Nephron (organoid): ENCODE measurements around the gene COL6A5.

ENCODE experiments used
- H3K27ac Mint-ChIP-seq, 3 experiments: 2 replicates each; pipeline ENCODE4 v1.8.0; 2020; ENCODE audit warnings: mixed read lengths in 3 of 3, mild to moderate bottlenecking in 2 of 3, moderate library complexity in 1 of 3
- H3K27me3 Mint-ChIP-seq: 2 replicates; pipeline ENCODE4 v1.8.0; 2021; ENCODE audit warnings: low read depth, mild to moderate bottlenecking, moderate library complexity, mixed read lengths
- H3K36me3 Mint-ChIP-seq: 2 replicates; pipeline ENCODE4 v1.8.0; 2020; ENCODE audit warnings: low read depth, mixed read lengths
- H3K4me1 Mint-ChIP-seq: 2 replicates; pipeline ENCODE4 v1.8.0; 2020; ENCODE audit warnings: mixed read lengths
- H3K4me3 Mint-ChIP-seq, 3 experiments: 2 replicates each; pipeline ENCODE4 v1.8.0; 2020; ENCODE audit warnings: mild to moderate bottlenecking in 3 of 3, mixed read lengths in 3 of 3, moderate library complexity in 2 of 3
- H3K9me3 Mint-ChIP-seq: 2 replicates; pipeline ENCODE4 v1.8.0; 2020; ENCODE audit warnings: mixed read lengths
- TF ChIP-seq, protein P1 (sequence below), 3 experiments: fragments of 200-600 bp; sonication (generic); IDR thresholded peaks; one replicate each; pipeline ENCODE4 v1.5.0; 2021; ENCODE audit warnings: antibody characterized with exemption in 3 of 3; ENCODE audit not compliant: unreplicated experiment in 3 of 3

The COL6A5 gene

DNA sequence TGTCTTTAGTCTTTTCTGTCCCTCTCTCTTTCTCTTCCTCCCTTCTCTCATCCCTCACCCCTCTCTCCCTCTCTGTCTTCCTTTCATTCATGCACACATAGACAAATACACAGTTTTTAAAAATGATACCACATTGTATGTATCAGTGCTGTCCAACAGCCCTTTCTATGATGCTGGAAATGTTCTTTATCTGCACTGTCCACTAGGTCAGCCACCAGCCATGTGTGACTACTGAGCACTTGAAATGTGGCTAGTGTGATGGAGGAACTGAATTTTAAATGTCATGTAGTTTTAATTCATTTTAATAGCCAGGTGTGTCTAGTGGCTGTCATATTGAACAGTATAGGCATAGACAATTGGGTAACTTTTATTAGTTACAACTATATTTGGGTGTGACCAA, 34.9 kb downstream of the COL6A5 start:
- TF ChIP-seq, protein P1, sequence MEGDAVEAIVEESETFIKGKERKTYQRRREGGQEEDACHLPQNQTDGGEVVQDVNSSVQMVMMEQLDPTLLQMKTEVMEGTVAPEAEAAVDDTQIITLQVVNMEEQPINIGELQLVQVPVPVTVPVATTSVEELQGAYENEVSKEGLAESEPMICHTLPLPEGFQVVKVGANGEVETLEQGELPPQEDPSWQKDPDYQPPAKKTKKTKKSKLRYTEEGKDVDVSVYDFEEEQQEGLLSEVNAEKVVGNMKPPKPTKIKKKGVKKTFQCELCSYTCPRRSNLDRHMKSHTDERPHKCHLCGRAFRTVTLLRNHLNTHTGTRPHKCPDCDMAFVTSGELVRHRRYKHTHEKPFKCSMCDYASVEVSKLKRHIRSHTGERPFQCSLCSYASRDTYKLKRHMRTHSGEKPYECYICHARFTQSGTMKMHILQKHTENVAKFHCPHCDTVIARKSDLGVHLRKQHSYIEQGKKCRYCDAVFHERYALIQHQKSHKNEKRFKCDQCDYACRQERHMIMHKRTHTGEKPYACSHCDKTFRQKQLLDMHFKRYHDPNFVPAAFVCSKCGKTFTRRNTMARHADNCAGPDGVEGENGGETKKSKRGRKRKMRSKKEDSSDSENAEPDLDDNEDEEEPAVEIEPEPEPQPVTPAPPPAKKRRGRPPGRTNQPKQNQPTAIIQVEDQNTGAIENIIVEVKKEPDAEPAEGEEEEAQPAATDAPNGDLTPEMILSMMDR (IDR thresholded peaks at IDR 0.05; ENCODE audit: unreplicated experiment in 3 of 3) = no peak
- Mint-ChIP-seq H3K4me1 (no peaks in the 10 kb centered on the region), H3K27me3 (peaks cover 4% of the 10 kb centered on the region), H3K36me3 (no peaks in the 10 kb centered on the region), H3K4me3 (no peak overlapping the region), H3K27ac (no peak overlapping the region), H3K9me3 (peaks cover 5% of the 10 kb centered on the region)

DNA sequence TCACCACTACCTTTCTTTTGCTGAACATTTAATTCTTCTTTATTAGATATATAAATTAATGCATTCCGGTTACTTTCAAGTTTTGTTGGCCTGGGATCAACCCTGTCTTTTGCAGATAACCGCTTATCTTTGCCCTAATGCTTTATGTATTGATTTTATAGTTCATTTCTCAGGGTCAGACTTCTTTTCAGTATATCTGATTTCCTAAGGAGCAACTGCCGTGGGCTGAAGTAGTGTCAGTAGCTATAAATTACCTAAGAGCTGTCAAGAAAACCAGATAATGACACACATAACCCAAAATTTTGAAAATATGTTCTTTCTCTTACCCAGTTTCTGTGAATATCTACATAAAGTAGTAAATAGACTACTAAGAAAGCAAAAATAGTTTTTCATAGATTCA, 38.0 kb downstream of the COL6A5 start:
- H3K27me3 Mint-ChIP-seq = peaks cover 4% of the 10 kb centered on the region
- no peaks in the 10 kb centered on the region for H3K36me3 Mint-ChIP-seq
- H3K4me3 Mint-ChIP-seq = no peak overlapping the region
- no peaks in the 10 kb centered on the region for H3K4me1 Mint-ChIP-seq
- TF ChIP-seq, protein P1 (IDR thresholded peaks at IDR 0.05; ENCODE audit: unreplicated experiment in 3 of 3) = no peak
- H3K9me3 Mint-ChIP-seq = peaks cover 2% of the 10 kb centered on the region
- H3K27ac Mint-ChIP-seq = no peak overlapping the region

DNA sequence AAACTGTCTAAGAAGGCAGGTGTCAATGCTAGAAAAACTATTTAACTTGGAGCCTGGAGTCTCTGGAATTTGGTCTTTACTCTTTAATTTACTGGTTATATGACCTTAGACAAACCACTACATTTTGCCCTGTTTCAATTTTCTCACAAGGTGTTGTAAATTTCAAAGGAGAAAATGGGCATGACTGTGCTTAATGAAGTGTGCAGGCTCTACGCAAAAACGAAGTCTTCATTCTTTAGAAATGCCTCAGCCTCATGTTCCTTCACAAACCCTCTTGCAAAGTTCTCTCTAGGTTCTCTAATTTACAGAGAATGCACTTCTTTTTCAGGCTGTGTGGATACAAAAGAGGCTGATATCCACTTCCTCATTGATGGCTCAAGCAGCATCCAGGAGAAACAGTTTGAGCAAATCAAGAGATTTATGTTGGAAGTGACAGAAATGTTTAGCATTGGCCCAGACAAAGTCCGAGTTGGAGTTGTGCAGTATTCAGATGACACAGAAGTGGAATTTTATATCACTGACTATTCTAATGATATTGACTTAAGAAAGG, 39.1 kb downstream of the COL6A5 start:
- Mint-ChIP-seq H3K27ac (no peak overlapping the region), H3K27me3 (no peaks in the 10 kb centered on the region), H3K36me3 (no peaks in the 10 kb centered on the region), H3K4me3 (no peak overlapping the region), H3K9me3 (no peaks in the 10 kb centered on the region), H3K4me1 (no peaks in the 10 kb centered on the region)
- TF ChIP-seq, protein P1 (IDR thresholded peaks at IDR 0.05; ENCODE audit: unreplicated experiment in 3 of 3) = no peak

DNA sequence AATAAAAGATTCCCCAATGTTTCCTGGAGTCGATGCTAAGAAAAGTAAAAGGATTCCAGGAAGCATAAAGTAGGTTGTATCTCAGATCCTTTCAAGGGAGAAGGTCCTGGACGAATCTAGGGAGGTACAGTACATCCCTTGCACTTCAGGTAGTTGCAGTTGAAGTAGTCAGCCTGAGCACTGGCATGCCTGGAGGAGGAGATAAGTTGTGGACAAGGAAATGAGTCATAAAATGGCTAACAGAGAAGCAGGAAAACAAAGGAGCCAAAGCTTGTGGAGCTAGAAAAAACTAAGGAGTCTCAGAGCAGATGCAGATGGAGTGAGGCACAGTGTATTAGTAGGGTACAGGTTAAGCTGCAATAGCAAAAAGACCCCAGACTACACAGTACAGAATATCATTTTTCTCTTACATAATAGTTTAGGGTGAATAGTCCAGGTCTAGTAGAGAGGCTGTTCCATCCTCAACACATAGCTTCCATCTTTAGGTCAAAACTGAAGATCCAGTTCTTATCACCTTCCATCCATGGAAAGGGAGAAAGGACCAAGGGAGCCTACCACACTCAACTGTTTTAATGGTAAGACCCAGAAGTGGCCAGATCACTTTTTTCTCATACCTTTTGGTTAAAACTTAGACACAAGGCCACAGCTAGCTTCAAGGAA, 41.3 kb downstream of the COL6A5 start:
- TF ChIP-seq, protein P1 (IDR thresholded peaks at IDR 0.05; ENCODE audit: unreplicated experiment in 3 of 3) = no peak
- no peaks in the 10 kb centered on the region for H3K36me3 Mint-ChIP-seq
- H3K4me1 Mint-ChIP-seq = no peaks in the 10 kb centered on the region
- peaks cover 4% of the 10 kb centered on the region for H3K27me3 Mint-ChIP-seq
- no peaks in the 10 kb centered on the region for H3K9me3 Mint-ChIP-seq
- H3K27ac Mint-ChIP-seq = no peak overlapping the region
- H3K4me3 Mint-ChIP-seq = no peak overlapping the region

DNA sequence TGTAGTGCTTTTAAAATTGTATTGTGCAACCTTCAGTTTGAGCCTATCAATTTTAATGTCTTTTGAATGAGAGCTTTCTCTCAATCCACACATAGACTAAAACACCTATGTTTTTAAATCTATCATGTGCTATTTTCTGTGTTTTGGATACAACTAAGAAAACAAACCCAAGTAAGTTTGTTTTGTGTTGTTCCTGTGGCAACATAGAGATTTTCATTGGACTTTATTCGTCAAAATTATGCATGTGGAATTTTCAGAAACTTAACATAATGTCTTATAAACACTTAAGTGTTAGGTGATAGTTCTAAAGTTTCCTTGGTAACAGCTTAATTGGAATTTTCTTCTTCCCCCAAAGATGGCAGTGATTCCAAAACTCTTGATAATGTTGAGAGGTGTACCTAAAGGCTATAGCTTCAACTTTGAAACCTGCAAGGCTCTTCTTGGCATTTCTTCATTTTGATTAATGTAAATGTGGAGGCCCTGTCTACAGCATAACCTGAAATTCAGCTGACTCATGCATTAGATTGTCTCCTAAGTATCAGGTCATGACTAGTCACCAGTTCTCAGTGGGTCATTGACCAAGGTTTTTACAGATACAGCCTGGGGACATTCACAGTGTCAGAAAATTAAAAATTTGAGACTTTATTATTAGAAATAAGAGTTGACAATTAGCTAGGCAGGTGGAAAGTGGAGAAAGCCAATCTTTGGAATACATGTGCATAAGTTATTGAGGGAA, 44.4 kb downstream of the COL6A5 start:
- Mint-ChIP-seq H3K9me3 (no peaks in the 10 kb centered on the region), H3K27me3 (peaks cover 8% of the 10 kb centered on the region), H3K27ac (no peak overlapping the region), H3K4me1 (no peaks in the 10 kb centered on the region), H3K36me3 (no peaks in the 10 kb centered on the region), H3K4me3 (no peak overlapping the region)
- TF ChIP-seq, protein P1 (IDR thresholded peaks at IDR 0.05; ENCODE audit: unreplicated experiment in 3 of 3) = no peak
